Neural cell (in vitro differentiated cells): ENCODE results near the gene NUP210L. TPM values are rescaled to one million over a fixed set of nuclear protein-coding genes. Genes with fewer than 3 reads are reported as not detected.

Experiments used
- H2AFZ ChIP-seq: fragments of 200-600, 300-800 bp; sonication (generic), shearing (Covaris generic); 2 replicates; pipeline ENCODE4 v1.6.0; 2014; ENCODE audit warnings: low read depth, mild to moderate bottlenecking, antibody characterized with exemption, low read length, moderate library complexity
- H3F3A ChIP-seq: fragments of 200-600 bp; shearing (Covaris generic); 2 replicates; pipeline ENCODE4 v1.6.1; 2016; ENCODE audit warnings: mild to moderate bottlenecking, moderate library complexity, mixed read lengths, antibody characterized with exemption, low read length; ENCODE audit not compliant: insufficient read depth, poor library complexity, severe bottlenecking
- H3K27ac ChIP-seq: fragments of 200-600, 300-800 bp; sonication (generic), shearing (Covaris generic); 2 replicates; pipeline ENCODE4 v1.5.1; 2014; ENCODE audit warnings: mild to moderate bottlenecking, low read length, moderate library complexity
- H3K27me3 ChIP-seq: fragments of 300-800, 200-600 bp; sonication (generic), shearing (Covaris generic); 2 replicates; pipeline ENCODE4 v1.6.0; 2014; ENCODE audit warnings: mild to moderate bottlenecking, low read depth, low read length, moderate library complexity; ENCODE audit not compliant: insufficient read depth
- H3K36me3 ChIP-seq: fragments of 300-800, 200-600 bp; sonication (generic), shearing (Covaris generic); 2 replicates; pipeline ENCODE4 v1.5.1; 2014; ENCODE audit warnings: mild to moderate bottlenecking, antibody characterized with exemption, low read length, moderate library complexity; ENCODE audit not compliant: insufficient read depth
- H3K4me2 ChIP-seq: fragments of 300-800, 200-600 bp; sonication (generic), shearing (Covaris generic); 2 replicates; pipeline ENCODE4 v1.6.0; 2014; ENCODE audit warnings: mild to moderate bottlenecking, low read length
- H3K4me3 ChIP-seq: fragments of 300-800, 200-600 bp; sonication (generic), shearing (Covaris generic); 2 replicates; pipeline ENCODE4 v1.5.1; 2014; ENCODE audit warnings: mild to moderate bottlenecking, low read length, moderate library complexity
- H3K79me2 ChIP-seq: fragments of 200-600 bp; shearing (Covaris generic); replicated peaks from 2 replicates; pipeline ENCODE4 v1.6.0; 2014; ENCODE audit warnings: mild to moderate bottlenecking, low read length, moderate library complexity; ENCODE audit not compliant: insufficient read depth
- H3K9ac ChIP-seq: fragments of 300-800, 200-600 bp; sonication (generic), shearing (Covaris generic); 2 replicates; pipeline ENCODE4 v1.6.1; 2016; ENCODE audit warnings: mild to moderate bottlenecking, low read length, mixed read lengths
- H3K9me2 ChIP-seq: fragments of 200-600 bp; shearing (Covaris generic); 2 replicates; pipeline ENCODE4 v1.6.1; 2016; ENCODE audit warnings: mild to moderate bottlenecking, low read length, mixed read lengths; ENCODE audit not compliant: insufficient read depth
- H3K9me3 ChIP-seq: fragments of 200-600, 300-800 bp; sonication (generic), shearing (Covaris generic); 2 replicates; pipeline ENCODE4 v1.6.1; 2016; ENCODE audit warnings: mild to moderate bottlenecking, mixed run types, low read length, moderate library complexity, mixed read lengths
- H4K20me1 ChIP-seq: fragments of 200-600 bp; shearing (Covaris generic); 2 replicates; pipeline ENCODE4 v1.6.1; 2016; ENCODE audit warnings: mild to moderate bottlenecking, mixed run types; ENCODE audit not compliant: insufficient read depth
- CTCF ChIP-seq: fragments of 450-650 bp; IDR thresholded peaks from 2 replicates; pipeline ENCODE4 v1.5.1; 2014; ENCODE audit warnings: antibody characterized with exemption, mild to moderate bottlenecking, moderate library complexity; ENCODE audit not compliant: poor library complexity, severe bottlenecking
- EP300 ChIP-seq: fragments of 450-650 bp; conservative IDR thresholded peaks from 2 replicates; pipeline ENCODE4 v1.6.1; 2014; ENCODE audit warnings: antibody characterized with exemption, mild to moderate bottlenecking, moderate library complexity; ENCODE audit not compliant: poor library complexity, severe bottlenecking
- EZH2 ChIP-seq: fragments of 200-600, 300-800 bp; shearing (Covaris generic), sonication (generic); IDR thresholded peaks from 2 replicates; pipeline ENCODE4 v1.6.1; 2014; ENCODE audit warnings: antibody characterized with exemption, low read length, borderline replicate concordance, mild to moderate bottlenecking; ENCODE audit not compliant: insufficient read depth, poor library complexity, severe bottlenecking
- MXI1 ChIP-seq: fragments of 450-650 bp; conservative IDR thresholded peaks from 2 replicates; pipeline ENCODE4 v1.6.1; 2014; ENCODE audit warnings: antibody characterized with exemption, mild to moderate bottlenecking; ENCODE audit not compliant: poor library complexity, severe bottlenecking
- POLR2AphosphoS5 ChIP-seq: IDR thresholded peaks from 2 replicates; pipeline ENCODE4 v1.6.1; 2012
- RAD21 ChIP-seq: fragments of 450-650 bp; conservative IDR thresholded peaks from 2 replicates; pipeline ENCODE4 v1.6.1; 2014; ENCODE audit warnings: antibody characterized with exemption, mild to moderate bottlenecking, moderate library complexity
- REST ChIP-seq: IDR thresholded peaks from 2 replicates; pipeline ENCODE4 v1.6.1; 2012; ENCODE audit warnings: borderline replicate concordance
- SMC3 ChIP-seq: fragments of 450-650 bp; conservative IDR thresholded peaks from 2 replicates; pipeline ENCODE4 v1.6.1; 2014; ENCODE audit warnings: antibody characterized with exemption, mild to moderate bottlenecking, moderate library complexity; ENCODE audit not compliant: poor library complexity
- TAF1 ChIP-seq: IDR thresholded peaks from 2 replicates; pipeline ENCODE4 v1.6.1; 2012; ENCODE audit warnings: low read depth
- polyA plus RNA-seq: library from polyadenylated mRNA; depleted of rRNA; stranded (reverse); fragments of >200 nt; gene quantifications from 2 replicates; pipeline ENCODE4 v1.2.3, GENCODE V29; 2014

NUP210L gene
- polyA plus RNA-seq, 1 donor from 2014 or later, result 0.09 TPM

- Histone ChIP-seq H3K27ac (no peak overlapping the region), H3K9me3 (no peaks in the 10 kb centered on the region), H3K36me3 (peaks cover 7% of the 10 kb centered on the region), H4K20me1 (no peaks in the 10 kb centered on the region), H3F3A (no peaks in the 10 kb centered on the region), H2AFZ (no peak overlapping the region), H3K9ac (no peak overlapping the region), H3K27me3 (no peaks in the 10 kb centered on the region), H3K4me2 (no peak overlapping the region), H3K79me2 (peaks cover 52% of the 10 kb centered on the region), H3K9me2 (no peaks in the 10 kb centered on the region), H3K4me3 (no peak overlapping the region)
- no peak for TF ChIP-seq POLR2AphosphoS5
- no peak for TF ChIP-seq SMC3
- no peak for TF ChIP-seq CTCF
- TF ChIP-seq EZH2, result no peak
- TF ChIP-seq RAD21, result no peak
Observed at GRCh38 chr1:154176337-154176736, 21.5 kb upstream of the NUP210L start.

- H3K4me3 ChIP-seq, result no peak overlapping the region
- H2AFZ ChIP-seq, result no peak overlapping the region
- no peaks in the 10 kb centered on the region for H4K20me1 ChIP-seq
- H3K9me3 ChIP-seq, result no peaks in the 10 kb centered on the region
- TF ChIP-seq EZH2 (no peak), CTCF (no peak), REST (no peak), TAF1 (no peak), MXI1 (no peak), SMC3 (no peak), EP300 (no peak), POLR2AphosphoS5 (no peak), RAD21 (no peak)
- H3K9ac ChIP-seq, result no peak overlapping the region
- H3K4me2 ChIP-seq, result no peak overlapping the region
- no peak overlapping the region for H3K27ac ChIP-seq
- no peaks in the 10 kb centered on the region for H3K9me2 ChIP-seq
- H3K36me3 ChIP-seq, result peaks cover 9% of the 10 kb centered on the region
- no peaks in the 10 kb centered on the region for H3F3A ChIP-seq
- peaks cover 36% of the 10 kb centered on the region for H3K79me2 ChIP-seq
- no peaks in the 10 kb centered on the region for H3K27me3 ChIP-seq
Observed at GRCh38 chr1:154174654-154175053, 19.8 kb upstream of the NUP210L start.
